Choroid plexus epithelial cell (primary cell): ENCODE measurements around the gene TMEM225.

Source experiments
- DNase-seq: peaks from one replicate; pipeline ENCODE4 v3.0.0-alpha.2; 2010; ENCODE audit warnings: low read depth
- H3K4me3 ChIP-seq: 2 replicates; pipeline ENCODE4 v1.5.1; 2011; ENCODE audit warnings: low read depth, mild to moderate bottlenecking, control low read depth, low read length, moderate library complexity
- TF ChIP-seq, protein P1 (sequence below): conservative IDR thresholded peaks from 2 replicates; pipeline ENCODE4 v1.5.1; 2011; ENCODE audit warnings: low read depth, mild to moderate bottlenecking, control low read depth, inconsistent platforms, low read length, moderate library complexity

The TMEM225 gene

DNA sequence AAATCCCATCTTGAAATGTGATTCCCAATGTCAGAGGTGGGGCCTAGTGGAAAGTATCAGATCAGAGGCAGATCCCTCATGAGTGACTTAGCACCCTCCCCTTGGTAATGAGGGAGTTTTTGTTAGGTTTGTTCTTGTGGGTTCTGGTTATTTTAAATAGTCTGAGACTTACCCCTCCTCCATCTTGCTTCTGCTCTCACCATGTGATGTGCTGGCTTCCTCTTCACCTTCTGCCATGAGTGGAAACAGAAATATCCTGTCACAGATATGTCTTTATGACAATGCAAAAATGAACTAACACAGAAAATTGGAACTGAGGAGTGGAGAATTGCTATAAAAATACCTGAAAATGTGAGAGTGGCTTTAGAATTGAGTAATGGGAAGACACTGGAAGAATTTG is 33.1 kb downstream of the TMEM225 start:
- TF ChIP-seq, protein P1, sequence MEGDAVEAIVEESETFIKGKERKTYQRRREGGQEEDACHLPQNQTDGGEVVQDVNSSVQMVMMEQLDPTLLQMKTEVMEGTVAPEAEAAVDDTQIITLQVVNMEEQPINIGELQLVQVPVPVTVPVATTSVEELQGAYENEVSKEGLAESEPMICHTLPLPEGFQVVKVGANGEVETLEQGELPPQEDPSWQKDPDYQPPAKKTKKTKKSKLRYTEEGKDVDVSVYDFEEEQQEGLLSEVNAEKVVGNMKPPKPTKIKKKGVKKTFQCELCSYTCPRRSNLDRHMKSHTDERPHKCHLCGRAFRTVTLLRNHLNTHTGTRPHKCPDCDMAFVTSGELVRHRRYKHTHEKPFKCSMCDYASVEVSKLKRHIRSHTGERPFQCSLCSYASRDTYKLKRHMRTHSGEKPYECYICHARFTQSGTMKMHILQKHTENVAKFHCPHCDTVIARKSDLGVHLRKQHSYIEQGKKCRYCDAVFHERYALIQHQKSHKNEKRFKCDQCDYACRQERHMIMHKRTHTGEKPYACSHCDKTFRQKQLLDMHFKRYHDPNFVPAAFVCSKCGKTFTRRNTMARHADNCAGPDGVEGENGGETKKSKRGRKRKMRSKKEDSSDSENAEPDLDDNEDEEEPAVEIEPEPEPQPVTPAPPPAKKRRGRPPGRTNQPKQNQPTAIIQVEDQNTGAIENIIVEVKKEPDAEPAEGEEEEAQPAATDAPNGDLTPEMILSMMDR = no peak
- DNase-seq = no peak
- no peak overlapping the region for H3K4me3 ChIP-seq

DNA sequence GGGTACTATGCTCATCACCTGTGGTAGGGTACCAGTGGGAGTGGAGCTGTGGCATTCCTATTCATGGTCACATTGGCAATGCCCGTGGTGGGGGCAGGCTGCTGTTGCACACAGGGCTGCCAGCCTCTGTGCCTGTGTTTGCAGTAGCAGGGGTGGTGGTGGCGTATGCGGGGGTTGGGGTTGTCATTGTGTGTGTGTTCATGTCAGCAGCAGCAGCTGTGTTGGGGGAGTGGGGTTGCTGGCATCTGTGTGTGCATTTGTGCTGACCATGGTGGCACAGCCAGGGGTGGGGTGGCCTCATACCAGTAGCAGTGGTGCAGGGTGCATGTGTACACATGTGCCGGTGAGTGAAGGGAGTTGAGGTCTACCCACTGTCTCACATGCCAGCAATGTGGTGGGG is 34.4 kb downstream of the TMEM225 start:
- no peak overlapping the region for H3K4me3 ChIP-seq
- DNase-seq = no peak
- TF ChIP-seq, protein P1 = no peak

DNA sequence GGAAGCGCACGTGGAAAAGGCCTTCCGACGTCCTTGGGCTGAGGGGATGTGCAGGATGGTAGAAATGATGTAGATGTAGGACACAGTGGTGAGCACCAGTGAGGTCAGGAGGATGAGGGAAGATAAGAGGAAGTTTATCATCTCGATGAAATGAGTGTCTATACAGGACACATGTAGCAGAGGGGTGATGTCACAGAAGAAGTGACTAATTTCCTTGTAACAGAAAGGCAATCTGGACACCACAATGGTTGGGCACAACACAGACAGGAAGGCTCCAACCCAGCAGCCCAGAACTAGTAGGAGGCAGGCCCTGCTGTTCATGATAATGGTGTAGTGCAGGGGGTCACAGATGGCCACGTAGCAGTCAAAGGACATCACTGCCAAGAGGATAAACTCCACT is 44.3 kb downstream of the TMEM225 start:
- DNase-seq = no peak
- no peak overlapping the region for H3K4me3 ChIP-seq
- TF ChIP-seq, protein P1 = no peak

DNA sequence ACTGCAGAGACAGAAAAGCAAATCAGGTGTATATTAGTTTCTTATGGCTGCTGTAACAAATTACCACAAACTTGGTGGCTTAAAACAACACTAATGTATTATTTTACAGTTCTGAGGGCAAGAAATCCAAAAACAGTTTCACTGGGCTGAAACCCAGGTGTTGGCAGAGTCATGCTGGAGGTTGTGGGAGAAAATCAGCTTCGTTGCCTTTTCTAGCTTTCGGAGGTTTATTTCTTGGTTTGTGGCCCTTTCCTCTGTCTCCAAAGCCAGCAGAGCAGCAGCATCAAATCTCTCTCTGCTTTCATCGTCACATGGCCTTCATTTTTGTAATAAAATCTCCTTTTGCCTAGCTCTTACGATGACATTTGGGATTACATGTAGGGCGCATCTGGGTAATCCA is 46.3 kb downstream of the TMEM225 start:
- no peak for DNase-seq
- H3K4me3 ChIP-seq = no peak overlapping the region
- TF ChIP-seq, protein P1 = no peak

DNA sequence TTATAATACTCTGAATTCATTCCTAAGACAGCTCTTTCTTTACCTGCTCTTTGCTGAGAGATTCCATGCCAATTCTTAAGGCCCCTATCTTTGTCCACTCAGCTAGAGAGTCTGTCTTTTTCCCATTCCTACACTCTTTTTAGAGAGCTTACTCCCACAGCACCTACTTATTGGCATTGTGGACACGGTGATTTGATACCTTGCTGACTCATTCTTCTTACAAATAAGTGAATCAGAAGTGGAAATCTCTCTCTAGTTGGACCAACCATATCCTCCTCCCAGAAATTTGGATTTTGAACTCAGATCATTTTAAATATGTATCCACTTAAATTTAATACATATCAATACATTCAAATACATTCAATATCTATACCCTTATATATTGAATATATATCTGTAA is 46.8 kb downstream of the TMEM225 start:
- TF ChIP-seq, protein P1 = no peak
- no peak for DNase-seq
- H3K4me3 ChIP-seq = no peak overlapping the region

DNA sequence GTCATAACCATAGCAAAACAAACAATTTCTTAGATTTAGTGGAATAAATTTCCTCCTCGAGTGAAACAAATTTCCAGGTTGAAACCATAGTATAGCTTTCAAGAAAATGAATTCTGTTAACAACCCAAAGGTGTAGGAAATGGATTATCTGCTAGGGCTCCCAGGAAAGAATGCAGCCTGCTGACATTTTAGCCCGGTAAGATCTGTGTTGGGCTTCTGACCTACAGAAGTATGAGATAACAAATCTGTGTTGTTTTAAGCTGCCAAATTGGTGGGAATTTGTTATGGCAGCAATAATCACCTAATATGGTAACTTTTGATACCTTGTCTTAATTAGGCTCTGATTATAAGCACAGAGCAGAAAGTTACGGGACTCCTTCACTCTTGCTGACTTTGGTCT is 47.3 kb downstream of the TMEM225 start:
- TF ChIP-seq, protein P1 = no peak
- H3K4me3 ChIP-seq = no peak overlapping the region
- DNase-seq = no peak

DNA sequence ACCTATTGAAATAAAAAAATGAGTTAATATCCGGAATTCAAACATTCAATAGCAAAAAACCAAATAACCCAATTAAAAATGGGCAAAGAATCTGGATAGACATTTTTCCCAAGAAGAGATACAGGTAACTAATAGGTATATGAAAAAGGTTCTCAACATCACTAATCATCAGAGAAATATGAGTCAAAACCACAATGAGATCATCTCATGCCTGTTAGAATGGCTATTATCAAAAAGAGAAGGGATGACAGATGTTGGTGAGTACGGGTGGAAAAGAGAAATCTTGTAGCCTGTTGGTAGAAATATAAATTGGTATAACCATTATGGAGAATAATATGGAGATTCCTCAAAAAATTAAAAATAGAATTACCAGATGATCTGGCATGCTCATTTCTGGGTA is 52.4 kb downstream of the TMEM225 start:
- no peak overlapping the region for H3K4me3 ChIP-seq
- TF ChIP-seq, protein P1 = no peak
- DNase-seq = no peak
